ENCODE results near the gene MSH5. TPM values are rescaled to one million over a fixed set of nuclear protein-coding genes. Genes with fewer than 3 reads are reported as not detected.

The MSH5 gene
- total RNA-seq, 1 experiment from 2014 or later = 51.0 TPM

GRCh38 chr6:31778193-31778592 is 38.4 kb downstream of the MSH5 start:
- Mint-ChIP-seq H3K4me1 (ENCODE audit: low read depth, unreplicated experiment) (peaks cover 5% of the 10 kb centered on the region), H3K27me3 (ENCODE audit: insufficient read depth, unreplicated experiment) (no peaks in the 10 kb centered on the region), H3K4me3 (ENCODE audit: unreplicated experiment) (no peak overlapping the region), H3K27ac (ENCODE audit: unreplicated experiment) (peak overlapping the region; percentile 59), H3K36me3 (ENCODE audit: insufficient read depth, unreplicated experiment) (peaks cover 40% of the 10 kb centered on the region), H3K9me3 (ENCODE audit: unreplicated experiment) (no peaks in the 10 kb centered on the region)
- no peaks in the 10 kb centered on the region for H3K9me3 ChIP-seq
- POLR2A ChIA-PET = no interaction called here
- CTCF ChIA-PET = no interaction called here
- H3K36me3 ChIP-seq (ENCODE audit: control insufficient read depth, insufficient read depth, low read length) = no peaks in the 10 kb centered on the region
- BruUV-seq (replicated peaks) = no TSS peak
- no peak overlapping the region for H3K4me3 ChIP-seq (ENCODE audit: low read depth, low read length)
- TF ChIP-seq, protein P1, sequence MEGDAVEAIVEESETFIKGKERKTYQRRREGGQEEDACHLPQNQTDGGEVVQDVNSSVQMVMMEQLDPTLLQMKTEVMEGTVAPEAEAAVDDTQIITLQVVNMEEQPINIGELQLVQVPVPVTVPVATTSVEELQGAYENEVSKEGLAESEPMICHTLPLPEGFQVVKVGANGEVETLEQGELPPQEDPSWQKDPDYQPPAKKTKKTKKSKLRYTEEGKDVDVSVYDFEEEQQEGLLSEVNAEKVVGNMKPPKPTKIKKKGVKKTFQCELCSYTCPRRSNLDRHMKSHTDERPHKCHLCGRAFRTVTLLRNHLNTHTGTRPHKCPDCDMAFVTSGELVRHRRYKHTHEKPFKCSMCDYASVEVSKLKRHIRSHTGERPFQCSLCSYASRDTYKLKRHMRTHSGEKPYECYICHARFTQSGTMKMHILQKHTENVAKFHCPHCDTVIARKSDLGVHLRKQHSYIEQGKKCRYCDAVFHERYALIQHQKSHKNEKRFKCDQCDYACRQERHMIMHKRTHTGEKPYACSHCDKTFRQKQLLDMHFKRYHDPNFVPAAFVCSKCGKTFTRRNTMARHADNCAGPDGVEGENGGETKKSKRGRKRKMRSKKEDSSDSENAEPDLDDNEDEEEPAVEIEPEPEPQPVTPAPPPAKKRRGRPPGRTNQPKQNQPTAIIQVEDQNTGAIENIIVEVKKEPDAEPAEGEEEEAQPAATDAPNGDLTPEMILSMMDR (IDR thresholded peaks at IDR 0.05; ENCODE audit: insufficient read depth in 1 of 2, low read depth in 1 of 2, low read length in 1 of 2, severe bottlenecking in 1 of 2, unreplicated experiment in 1 of 2) = no peak
- no peaks in the 10 kb centered on the region for H3K27me3 ChIP-seq (replicated peaks; ENCODE audit: control insufficient read depth, insufficient read depth, low read length)
- DNase-seq = no peak
- H3K4me1 ChIP-seq = peaks cover 17% of the 10 kb centered on the region
- intact Hi-C loops (cut with micrococcal nuclease; ENCODE audit: unreplicated experiment) = no loop called here

GRCh38 chr6:31778999-31779885 is 39.4 kb downstream of the MSH5 start:
- no TSS peak for BruUV-seq (replicated peaks)
- H3K27ac Mint-ChIP-seq (ENCODE audit: unreplicated experiment) = no peak overlapping the region
- H3K36me3 ChIP-seq (ENCODE audit: control insufficient read depth, insufficient read depth, low read length) = no peaks in the 10 kb centered on the region

GRCh38 chr6:31779908-31780307 is 40.1 kb downstream of the MSH5 start:
- TF ChIP-seq, protein P1 (IDR thresholded peaks at IDR 0.05; ENCODE audit: insufficient read depth in 1 of 2, low read depth in 1 of 2, low read length in 1 of 2, severe bottlenecking in 1 of 2, unreplicated experiment in 1 of 2) = no peak
- Mint-ChIP-seq H3K27me3 (ENCODE audit: insufficient read depth, unreplicated experiment) (no peaks in the 10 kb centered on the region), H3K27ac (ENCODE audit: unreplicated experiment) (no peak overlapping the region), H3K4me1 (ENCODE audit: low read depth, unreplicated experiment) (peaks cover 5% of the 10 kb centered on the region), H3K9me3 (ENCODE audit: unreplicated experiment) (no peaks in the 10 kb centered on the region), H3K4me3 (ENCODE audit: unreplicated experiment) (no peak overlapping the region), H3K36me3 (ENCODE audit: insufficient read depth, unreplicated experiment) (peaks cover 54% of the 10 kb centered on the region)
- Histone ChIP-seq H3K9me3 (no peaks in the 10 kb centered on the region), H3K27me3 (replicated peaks; ENCODE audit: control insufficient read depth, insufficient read depth, low read length) (no peaks in the 10 kb centered on the region), H3K36me3 (ENCODE audit: control insufficient read depth, insufficient read depth, low read length) (no peaks in the 10 kb centered on the region), H3K4me3 (ENCODE audit: low read depth, low read length) (no peak overlapping the region), H3K4me1 (peaks cover 16% of the 10 kb centered on the region)
- POLR2A ChIA-PET = no interaction called here
- BruUV-seq (replicated peaks) = no TSS peak
- CTCF ChIA-PET = no interaction called here
- intact Hi-C loops (cut with micrococcal nuclease; ENCODE audit: unreplicated experiment) = no loop called here
- DNase-seq = no peak

More at GRCh38 chr6:31778999-31779885, 39.4 kb downstream of the MSH5 start:
- TF ChIP-seq, protein P1 (IDR thresholded peaks at IDR 0.05; ENCODE audit: insufficient read depth in 1 of 2, low read depth in 1 of 2, low read length in 1 of 2, severe bottlenecking in 1 of 2, unreplicated experiment in 1 of 2) = no peak
- H3K36me3 Mint-ChIP-seq (ENCODE audit: insufficient read depth, unreplicated experiment) = peaks cover 47% of the 10 kb centered on the region
- Histone ChIP-seq H3K27me3 (replicated peaks; ENCODE audit: control insufficient read depth, insufficient read depth, low read length) (no peaks in the 10 kb centered on the region), H3K4me1 (peaks cover 16% of the 10 kb centered on the region), H3K9me3 (no peaks in the 10 kb centered on the region), H3K4me3 (ENCODE audit: low read depth, low read length) (no peak overlapping the region)
- ChIA-PET POLR2A (no interaction called here), CTCF (interaction anchor here (0.6 kb wide), 1 partner anchor 86 kb away, joined by 3 read pairs; no protein-coding TSS in a partner anchor)
- H3K4me1 Mint-ChIP-seq (ENCODE audit: low read depth, unreplicated experiment) = peaks cover 5% of the 10 kb centered on the region
- DNase-seq = no peak
- intact Hi-C loops (cut with micrococcal nuclease; ENCODE audit: unreplicated experiment) = no loop called here
- no peak overlapping the region for H3K4me3 Mint-ChIP-seq (ENCODE audit: unreplicated experiment)
- no peaks in the 10 kb centered on the region for H3K27me3 Mint-ChIP-seq (ENCODE audit: insufficient read depth, unreplicated experiment)
- no peaks in the 10 kb centered on the region for H3K9me3 Mint-ChIP-seq (ENCODE audit: unreplicated experiment)

Measured in Caco-2 (cell line).